Testis (tissue), 2 donors: ENCODE measurements around the gene ACAD9.

Experiments used
- CTCF ChIP-seq, 3 experiments: fragments of 450-650 bp in 2 of 3; fragments of 200-600 bp in 1 of 3; sonication (generic) in 1 of 3; IDR thresholded peaks; one replicate each; pipeline ENCODE4 v1.5.1; 2016 to 2019; ENCODE audit warnings: antibody characterized with exemption in 3 of 3, mild to moderate bottlenecking in 2 of 3, moderate library complexity in 1 of 3
- POLR2A ChIP-seq: fragments of 450-650 bp; IDR thresholded peaks from one replicate; pipeline ENCODE4 v1.6.1; 2017; ENCODE audit warnings: antibody characterized with exemption, mild to moderate bottlenecking, moderate library complexity

GRCh38 chr3:128931046-128931445, 51.6 kb downstream of the ACAD9 start:
- TF ChIP-seq CTCF (IDR thresholded peaks at IDR 0.05) (no peak), POLR2A (no peak)
